Skeletal muscle tissue (tissue), 4 donors: Measurements from ENCODE around the gene PIAS3. TPM values are rescaled to one million over a fixed set of nuclear protein-coding genes. Genes with fewer than 3 reads are reported as not detected.

ENCODE experiments used
- H3K27ac ChIP-seq: one replicate; pipeline ENCODE4 v1.7.0; 2013; ENCODE audit warnings: mild to moderate bottlenecking, low read depth, low read length, inconsistent platforms
- H3K27me3 ChIP-seq, 3 donors: one replicate each; pipeline ENCODE4 v1.7.0; 2013; ENCODE audit warnings: low read length in 3 of 3; ENCODE audit not compliant: control insufficient read depth in 3 of 3, insufficient read depth in 3 of 3
- H3K36me3 ChIP-seq, 3 donors: one replicate each; pipeline ENCODE4 v1.7.0; 2013; ENCODE audit warnings: low read length in 3 of 3; ENCODE audit not compliant: control insufficient read depth in 3 of 3, insufficient read depth in 3 of 3
- H3K4me1 ChIP-seq, 3 donors: one replicate each; pipeline ENCODE4 v1.7.0; 2013; ENCODE audit warnings: low read length in 3 of 3, mild to moderate bottlenecking in 3 of 3; ENCODE audit not compliant: control insufficient read depth in 3 of 3, insufficient read depth in 3 of 3
- H3K4me3 ChIP-seq, 3 donors: one replicate each; pipeline ENCODE4 v1.7.0; 2013; ENCODE audit warnings: low read length in 3 of 3
- H3K9ac ChIP-seq, 3 donors: one replicate each; pipeline ENCODE4 v1.7.0; 2013; ENCODE audit warnings: low read length in 3 of 3, mild to moderate bottlenecking in 3 of 3, moderate library complexity in 2 of 3, low read depth in 1 of 3
- H3K9me3 ChIP-seq, 3 donors: one replicate each; pipeline ENCODE4 v1.7.0; 2013; ENCODE audit warnings: low read length in 3 of 3; ENCODE audit not compliant: control insufficient read depth in 3 of 3
- total RNA-seq: library from RNA; depleted of rRNA; stranded (reverse); fragments of >200 nt; gene quantifications from one replicate; pipeline ENCODE4 v1.2.3, GENCODE V29; 2014
- donor health status: Osteomylitis.

PIAS3 gene
- 5.7 TPM for total RNA-seq

- Histone ChIP-seq H3K27ac (peak within 1 kb of the TSS; percentile 83), H3K4me1 (peaks cover 16 to 26% (median 17%) of the 10 kb centered on the region in 3 donors), H3K4me3 (peak within 1 kb of the TSS; percentile 93 to 97 (median 97)), H3K27me3 (no peaks in the 10 kb centered on the region), H3K36me3 (peaks cover 25 to 28% (median 26%) of the 10 kb centered on the region in 3 donors), H3K9me3 (no peaks in the 10 kb centered on the region), H3K9ac (peak within 1 kb of the TSS; percentile 81 to 89 (median 88))
These were observed at the start of gene PIAS3 for GRCh38 chr1:145858901-145859490. Gene PIAS3 (minus strand): TSS chr1:145859081. CDS start chr1:145858990, 91 bp downstream.

DNA sequence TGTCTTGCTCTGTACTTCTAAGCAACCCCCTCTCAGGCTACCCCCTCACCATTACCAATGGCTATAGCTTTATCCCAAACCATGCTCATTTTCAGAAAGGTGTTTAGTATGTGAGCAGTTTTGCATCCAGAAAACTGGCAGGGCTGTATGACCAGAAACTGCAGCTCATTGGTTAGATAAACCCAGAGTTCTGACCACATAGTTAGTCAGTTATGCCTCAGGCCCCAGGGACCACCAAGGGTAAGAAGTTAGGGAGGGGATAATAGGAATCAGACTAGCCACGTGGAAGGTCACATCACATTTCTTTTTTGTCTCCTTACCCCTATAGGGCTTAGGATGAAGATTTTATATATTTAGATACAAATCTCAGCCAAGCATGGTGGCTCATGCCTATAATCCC is 49.8 kb upstream of the PIAS3 start:
- Histone ChIP-seq H3K4me1 (peaks cover 0 to 8% (median 5%) of the 10 kb centered on the region in 3 donors), H3K9me3 (no peaks in the 10 kb centered on the region), H3K27ac (no peak overlapping the region), H3K4me3 (no peak overlapping the region), H3K9ac (peak overlapping the region in 1 of 3 donors; percentile 19), H3K27me3 (no peaks in the 10 kb centered on the region), H3K36me3 (peaks cover 14 to 19% (median 19%) of the 10 kb centered on the region in 3 donors)

GRCh38 chr1:145906954-145907753 is 48.3 kb upstream of the PIAS3 start:
- Histone ChIP-seq H3K27ac (no peak overlapping the region), H3K9me3 (no peaks in the 10 kb centered on the region), H3K9ac (no peak overlapping the region), H3K4me1 (peaks cover 0 to 8% (median 5%) of the 10 kb centered on the region in 3 donors), H3K27me3 (no peaks in the 10 kb centered on the region), H3K36me3 (peaks cover 12 to 16% (median 15%) of the 10 kb centered on the region in 3 donors), H3K4me3 (no peak overlapping the region)

DNA sequence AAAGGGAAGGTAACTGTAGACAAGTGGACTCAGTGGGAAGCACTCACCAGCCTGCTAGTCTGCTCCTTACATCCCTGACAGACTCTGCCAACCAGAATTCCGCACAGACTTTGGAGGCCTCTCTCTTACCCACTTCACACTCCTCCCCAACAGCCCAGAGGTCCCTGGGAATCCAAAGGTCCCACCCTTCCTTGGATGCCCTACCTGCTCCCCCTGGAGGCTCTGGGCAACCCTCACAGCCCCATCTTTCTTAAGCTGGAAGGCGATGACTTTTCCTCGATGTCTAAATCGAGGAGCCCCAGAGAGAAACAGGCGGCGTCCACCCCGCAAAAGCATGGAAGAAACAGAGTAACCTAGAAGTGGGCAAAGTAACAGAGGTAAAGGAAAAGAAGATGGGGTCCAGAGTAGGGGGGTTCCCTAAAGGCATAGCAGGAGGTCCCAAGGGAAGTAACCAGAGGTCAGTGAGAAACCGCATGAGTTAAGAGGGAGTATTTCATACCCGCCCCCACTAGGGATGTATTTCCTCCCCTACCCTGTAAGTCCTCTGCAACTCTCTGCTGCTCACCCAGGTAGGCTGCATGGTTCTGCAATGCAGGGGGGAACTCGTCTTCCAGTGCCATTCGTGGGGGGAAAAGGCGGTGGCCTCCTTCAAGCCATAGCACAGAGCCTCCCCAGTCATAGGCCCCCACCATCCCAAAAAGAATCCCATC is 42.6 kb upstream of the PIAS3 start:
- no peak overlapping the region for H3K9ac ChIP-seq
- no peaks in the 10 kb centered on the region for H3K4me1 ChIP-seq
- peaks cover 0 to 4% (median 0%) of the 10 kb centered on the region in 3 donors for H3K36me3 ChIP-seq
- no peaks in the 10 kb centered on the region for H3K27me3 ChIP-seq
- no peaks in the 10 kb centered on the region for H3K9me3 ChIP-seq
- H3K27ac ChIP-seq: no peak overlapping the region
- no peak overlapping the region for H3K4me3 ChIP-seq

DNA sequence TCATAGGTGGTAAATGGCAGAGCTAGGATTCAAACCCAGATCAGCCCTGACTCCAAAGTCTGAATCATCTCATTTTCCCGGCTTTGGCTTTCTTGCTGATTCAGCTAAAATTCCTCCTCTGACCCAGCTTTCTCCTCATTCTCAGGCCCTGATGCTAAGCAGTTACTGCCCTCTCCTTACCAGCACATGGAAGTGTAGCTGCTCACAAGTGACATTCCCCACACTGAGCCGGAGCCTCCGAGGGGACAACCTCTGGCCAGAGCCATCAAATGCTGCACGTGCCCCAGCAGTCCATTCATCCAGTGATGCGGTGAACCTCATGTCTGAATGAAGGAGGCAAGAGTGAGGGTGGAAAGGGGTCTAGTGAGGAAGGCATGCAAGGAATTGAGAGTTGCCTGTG is 39.9 kb upstream of the PIAS3 start:
- H3K9me3 ChIP-seq: no peaks in the 10 kb centered on the region
- no peak overlapping the region for H3K9ac ChIP-seq
- no peak overlapping the region for H3K4me3 ChIP-seq
- no peaks in the 10 kb centered on the region for H3K27me3 ChIP-seq
- H3K36me3 ChIP-seq: peaks cover 0 to 4% (median 0%) of the 10 kb centered on the region in 3 donors
- no peaks in the 10 kb centered on the region for H3K4me1 ChIP-seq
- H3K27ac ChIP-seq: no peak overlapping the region

DNA sequence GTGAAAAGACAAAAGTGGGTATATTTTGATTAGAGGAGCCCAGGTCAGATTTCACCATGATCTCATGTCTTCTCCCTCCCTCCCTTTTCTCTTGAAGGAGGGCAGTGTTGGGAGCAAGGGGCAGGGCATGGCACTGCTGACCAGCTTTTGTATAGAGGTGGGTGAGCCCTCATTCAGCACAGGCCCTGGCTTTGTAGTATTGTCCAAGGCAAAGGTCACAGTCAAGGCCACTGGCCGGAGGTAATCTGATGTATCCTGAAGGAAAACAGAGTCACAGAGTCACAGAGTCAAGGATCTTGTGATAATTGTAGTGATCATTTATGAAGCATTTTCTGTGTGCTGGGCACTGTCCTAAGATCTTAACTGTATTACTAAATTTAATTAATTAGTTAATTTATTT is 39.1 kb upstream of the PIAS3 start:
- Histone ChIP-seq H3K36me3 (peaks cover 0 to 4% (median 0%) of the 10 kb centered on the region in 3 donors), H3K27ac (no peak overlapping the region), H3K27me3 (no peaks in the 10 kb centered on the region), H3K9ac (no peak overlapping the region), H3K9me3 (no peaks in the 10 kb centered on the region), H3K4me3 (no peak overlapping the region), H3K4me1 (peaks cover 0 to 1% (median 0%) of the 10 kb centered on the region in 3 donors)

- Histone ChIP-seq H3K4me1 (peaks cover 11 to 22% (median 19%) of the 10 kb centered on the region in 3 donors), H3K4me3 (no peak overlapping the region), H3K27me3 (no peaks in the 10 kb centered on the region), H3K9ac (no peak overlapping the region), H3K36me3 (peaks cover 0 to 4% (median 0%) of the 10 kb centered on the region in 3 donors), H3K9me3 (no peaks in the 10 kb centered on the region), H3K27ac (no peak overlapping the region)
These were observed 36.6 kb upstream of the PIAS3 start for GRCh38 chr1:145895471-145895870.

DNA sequence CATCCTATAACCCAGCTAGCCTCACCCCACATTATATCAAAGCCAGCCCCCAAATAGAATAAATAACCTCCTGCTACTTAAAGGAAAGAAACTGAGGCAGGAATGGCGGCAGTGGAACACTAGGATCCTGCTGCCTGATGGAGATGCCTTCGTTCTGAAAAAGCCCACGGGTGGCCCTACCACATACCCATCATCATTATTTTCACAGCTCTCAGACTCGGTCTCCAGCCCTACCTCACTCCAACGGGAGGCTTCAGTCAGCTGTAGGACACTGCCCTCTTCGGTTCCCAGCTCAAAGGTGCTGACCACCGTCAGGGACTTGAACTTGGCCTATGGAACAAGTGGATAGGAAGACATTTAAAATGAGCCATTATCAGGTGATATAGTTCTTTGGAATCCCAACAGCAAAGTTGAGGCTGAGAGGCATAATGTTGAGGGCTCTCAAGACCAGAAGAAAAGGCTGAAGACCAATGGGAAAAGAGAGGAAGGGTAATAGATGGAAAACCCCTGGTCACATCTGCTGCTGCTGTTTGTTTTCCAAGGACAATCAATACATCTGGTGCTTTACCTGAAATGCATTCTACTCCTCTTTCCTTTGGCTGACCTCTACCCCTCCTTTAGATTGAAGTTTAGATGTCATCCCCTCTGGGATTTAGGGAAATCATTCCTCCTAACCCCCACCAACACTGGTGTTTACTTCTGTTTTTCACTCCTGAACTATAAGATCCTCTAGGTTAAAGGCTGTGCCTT is 34.6 kb upstream of the PIAS3 start:
- H3K27ac ChIP-seq: no peak overlapping the region
- H3K9ac ChIP-seq: no peak overlapping the region
- H3K9me3 ChIP-seq: no peaks in the 10 kb centered on the region
- peaks cover 15 to 28% (median 19%) of the 10 kb centered on the region in 3 donors for H3K4me1 ChIP-seq
- no peak overlapping the region for H3K4me3 ChIP-seq
- no peaks in the 10 kb centered on the region for H3K36me3 ChIP-seq
- H3K27me3 ChIP-seq: no peaks in the 10 kb centered on the region

DNA sequence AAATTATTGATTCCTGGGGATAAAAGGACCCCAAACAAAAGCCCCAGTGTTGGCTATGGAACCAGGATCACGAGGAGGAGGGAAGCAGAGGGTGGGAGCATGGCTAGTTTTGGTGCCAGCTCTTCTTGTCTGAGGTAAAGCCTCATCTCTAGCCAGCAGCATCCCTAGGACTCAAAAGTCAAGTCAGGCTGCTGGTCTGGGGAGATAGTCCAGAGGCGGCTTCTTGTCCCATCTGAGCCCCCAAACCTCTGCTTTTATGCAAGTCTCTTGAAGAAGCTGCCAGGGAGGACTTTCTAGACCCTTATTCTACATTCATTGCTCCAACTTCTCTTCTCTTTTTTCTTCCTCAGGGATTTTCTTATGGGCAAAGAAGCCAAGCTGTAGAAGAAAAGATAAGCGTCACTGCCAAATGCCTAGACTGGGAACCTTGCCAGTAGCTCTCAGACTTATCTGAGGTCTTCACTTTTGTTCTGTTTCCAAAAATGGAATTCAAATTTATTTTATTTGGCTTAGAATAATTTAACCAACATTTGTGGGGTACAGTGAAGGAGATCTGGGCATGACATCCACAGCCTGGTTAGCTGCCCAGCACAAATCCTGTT is 33.7 kb upstream of the PIAS3 start:
- Histone ChIP-seq H3K9me3 (no peaks in the 10 kb centered on the region), H3K4me1 (peaks cover 15 to 28% (median 19%) of the 10 kb centered on the region in 3 donors), H3K9ac (peak overlapping the region in 2 of 3 donors; percentile 62 to 74), H3K4me3 (peak overlapping the region in 2 of 3 donors; percentile 34 to 65), H3K36me3 (no peaks in the 10 kb centered on the region), H3K27ac (peak overlapping the region; percentile 84), H3K27me3 (no peaks in the 10 kb centered on the region)
